Measurements from ENCODE around the gene NPR3. TPM values are rescaled to one million over a fixed set of nuclear protein-coding genes. Genes with fewer than 3 reads are reported as not detected.

The NPR3 gene
- total RNA-seq, 1 donor from 2014 or later: 1.1 TPM

DNA sequence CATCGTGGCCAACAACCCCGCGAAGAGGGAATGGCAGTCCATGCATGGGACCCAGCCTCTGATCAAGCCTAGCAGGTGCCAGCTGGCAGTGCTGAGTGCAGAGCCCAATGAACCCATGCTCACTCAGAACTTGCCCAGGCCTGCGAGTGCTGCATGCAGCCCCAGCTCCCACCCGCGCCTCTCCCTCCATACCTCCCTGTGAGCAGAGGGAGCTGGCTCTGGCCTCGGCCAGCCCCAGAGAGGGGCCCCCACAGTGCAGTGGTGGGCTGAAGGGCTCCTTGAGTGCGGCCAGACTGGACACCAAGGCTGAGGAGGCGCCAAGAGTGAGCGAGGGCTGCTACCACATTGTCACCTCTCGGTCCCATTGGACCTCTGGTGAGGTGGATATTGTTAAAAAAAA is 32.6 kb upstream of the NPR3 start:
- Histone ChIP-seq H2AFZ (ENCODE audit: low read depth, low read length) (no peak overlapping the region), H3K4me1 (ENCODE audit: insufficient read depth, low read length) (no peaks in the 10 kb centered on the region), H3K79me2 (ENCODE audit: insufficient read depth, low read length) (no peaks in the 10 kb centered on the region), H4K20me1 (ENCODE audit: insufficient read depth, low read length) (no peaks in the 10 kb centered on the region), H3K27me3 (ENCODE audit: insufficient read depth, low read length) (no peaks in the 10 kb centered on the region), H3K27ac (ENCODE audit: low read depth, low read length) (no peak overlapping the region), H3K36me3 (ENCODE audit: insufficient read depth, low read length) (no peaks in the 10 kb centered on the region), H3K4me2 (ENCODE audit: low read length) (no peak overlapping the region), H3K4me3 (ENCODE audit: insufficient read depth, low read depth, low read length) (no peak overlapping the region), H3K9ac (ENCODE audit: low read length) (no peak overlapping the region), H3K9me3 (ENCODE audit: insufficient read depth, low read depth, low read length) (peaks cover 2% of the 10 kb centered on the region)
- peaks cover 19% of the 10 kb centered on the region for H3K9me3 Mint-ChIP-seq (ENCODE audit: unreplicated experiment)
- DNase-seq (ENCODE audit: low read depth) (no peak), FAIRE-seq (no peak)
- H3K36me3 Mint-ChIP-seq (ENCODE audit: low read depth, unreplicated experiment): peaks cover 3% of the 10 kb centered on the region
- H3K27me3 Mint-ChIP-seq (ENCODE audit: low read depth, unreplicated experiment): peaks cover 9% of the 10 kb centered on the region
- no peak overlapping the region for H3K4me3 Mint-ChIP-seq (ENCODE audit: unreplicated experiment)
- H3K27ac Mint-ChIP-seq (ENCODE audit: unreplicated experiment): no peak overlapping the region
- TF ChIP-seq EZH2 (IDR thresholded peaks at IDR 0.05; ENCODE audit: insufficient read depth, low read length): no peak
- TF ChIP-seq, protein P1, sequence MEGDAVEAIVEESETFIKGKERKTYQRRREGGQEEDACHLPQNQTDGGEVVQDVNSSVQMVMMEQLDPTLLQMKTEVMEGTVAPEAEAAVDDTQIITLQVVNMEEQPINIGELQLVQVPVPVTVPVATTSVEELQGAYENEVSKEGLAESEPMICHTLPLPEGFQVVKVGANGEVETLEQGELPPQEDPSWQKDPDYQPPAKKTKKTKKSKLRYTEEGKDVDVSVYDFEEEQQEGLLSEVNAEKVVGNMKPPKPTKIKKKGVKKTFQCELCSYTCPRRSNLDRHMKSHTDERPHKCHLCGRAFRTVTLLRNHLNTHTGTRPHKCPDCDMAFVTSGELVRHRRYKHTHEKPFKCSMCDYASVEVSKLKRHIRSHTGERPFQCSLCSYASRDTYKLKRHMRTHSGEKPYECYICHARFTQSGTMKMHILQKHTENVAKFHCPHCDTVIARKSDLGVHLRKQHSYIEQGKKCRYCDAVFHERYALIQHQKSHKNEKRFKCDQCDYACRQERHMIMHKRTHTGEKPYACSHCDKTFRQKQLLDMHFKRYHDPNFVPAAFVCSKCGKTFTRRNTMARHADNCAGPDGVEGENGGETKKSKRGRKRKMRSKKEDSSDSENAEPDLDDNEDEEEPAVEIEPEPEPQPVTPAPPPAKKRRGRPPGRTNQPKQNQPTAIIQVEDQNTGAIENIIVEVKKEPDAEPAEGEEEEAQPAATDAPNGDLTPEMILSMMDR (IDR thresholded peaks at IDR 0.05; ENCODE audit: insufficient read depth, low read depth, low read length): no peak
- H3K4me1 Mint-ChIP-seq (ENCODE audit: low read depth, unreplicated experiment): no peaks in the 10 kb centered on the region

DNA sequence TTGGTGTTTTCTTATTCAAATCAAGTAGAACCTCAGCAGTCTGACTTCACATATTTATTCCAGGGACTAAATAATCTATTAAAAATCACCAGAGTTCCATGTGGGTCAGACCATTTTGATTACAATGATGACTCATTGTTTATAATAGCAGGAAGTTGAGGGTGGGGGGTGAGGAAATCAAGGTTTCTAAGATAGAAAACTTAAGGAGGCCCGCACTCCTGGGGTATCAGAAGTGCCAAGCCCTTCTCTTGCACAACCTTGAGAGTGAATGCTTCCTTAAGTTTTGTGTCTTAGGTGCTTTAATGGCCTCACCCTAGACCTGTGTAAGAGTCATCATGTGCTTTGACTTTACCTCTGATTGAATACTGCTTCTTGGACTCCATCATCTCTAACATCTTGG is 31.9 kb upstream of the NPR3 start:
- Histone ChIP-seq H3K36me3 (ENCODE audit: insufficient read depth, low read length) (no peaks in the 10 kb centered on the region), H4K20me1 (ENCODE audit: insufficient read depth, low read length) (no peaks in the 10 kb centered on the region), H3K4me2 (ENCODE audit: low read length) (no peak overlapping the region), H3K9me3 (ENCODE audit: insufficient read depth, low read depth, low read length) (peaks cover 7% of the 10 kb centered on the region), H3K9ac (ENCODE audit: low read length) (no peak overlapping the region), H3K4me3 (ENCODE audit: insufficient read depth, low read depth, low read length) (no peak overlapping the region), H3K79me2 (ENCODE audit: insufficient read depth, low read length) (no peaks in the 10 kb centered on the region), H3K27me3 (ENCODE audit: insufficient read depth, low read length) (no peaks in the 10 kb centered on the region), H3K4me1 (ENCODE audit: insufficient read depth, low read length) (no peaks in the 10 kb centered on the region), H3K27ac (ENCODE audit: low read depth, low read length) (no peak overlapping the region), H2AFZ (ENCODE audit: low read depth, low read length) (no peak overlapping the region)
- no peak overlapping the region for H3K4me3 Mint-ChIP-seq (ENCODE audit: unreplicated experiment)
- no peak for DNase-seq (ENCODE audit: low read depth)
- peaks cover 7% of the 10 kb centered on the region for H3K36me3 Mint-ChIP-seq (ENCODE audit: low read depth, unreplicated experiment)
- no peak overlapping the region for H3K27ac Mint-ChIP-seq (ENCODE audit: unreplicated experiment)
- TF ChIP-seq, protein P1 (IDR thresholded peaks at IDR 0.05; ENCODE audit: insufficient read depth, low read depth, low read length): no peak
- TF ChIP-seq EZH2 (IDR thresholded peaks at IDR 0.05; ENCODE audit: insufficient read depth, low read length): no peak
- H3K4me1 Mint-ChIP-seq (ENCODE audit: low read depth, unreplicated experiment): no peaks in the 10 kb centered on the region
- peaks cover 23% of the 10 kb centered on the region for H3K9me3 Mint-ChIP-seq (ENCODE audit: unreplicated experiment)
- FAIRE-seq: no peak
- H3K27me3 Mint-ChIP-seq (ENCODE audit: low read depth, unreplicated experiment): peaks cover 8% of the 10 kb centered on the region

- no peaks in the 10 kb centered on the region for H3K4me1 Mint-ChIP-seq (ENCODE audit: low read depth, unreplicated experiment)
- H3K4me2 ChIP-seq (ENCODE audit: low read length): no peak overlapping the region
- no peaks in the 10 kb centered on the region for H4K20me1 ChIP-seq (ENCODE audit: insufficient read depth, low read length)
- no peak for DNase-seq (ENCODE audit: low read depth)
- H3K9ac ChIP-seq (ENCODE audit: low read length): no peak overlapping the region
- H3K4me1 ChIP-seq (ENCODE audit: insufficient read depth, low read length): no peaks in the 10 kb centered on the region
- H3K36me3 Mint-ChIP-seq (ENCODE audit: low read depth, unreplicated experiment): peaks cover 7% of the 10 kb centered on the region
- H2AFZ ChIP-seq (ENCODE audit: low read depth, low read length): no peak overlapping the region
- H3K79me2 ChIP-seq (ENCODE audit: insufficient read depth, low read length): no peaks in the 10 kb centered on the region
- peaks cover 11% of the 10 kb centered on the region for H3K9me3 ChIP-seq (ENCODE audit: insufficient read depth, low read depth, low read length)
- peaks cover 31% of the 10 kb centered on the region for H3K9me3 Mint-ChIP-seq (ENCODE audit: unreplicated experiment)
- no peaks in the 10 kb centered on the region for H3K36me3 ChIP-seq (ENCODE audit: insufficient read depth, low read length)
- H3K4me3 Mint-ChIP-seq (ENCODE audit: unreplicated experiment): no peak overlapping the region
- TF ChIP-seq, protein P1 (IDR thresholded peaks at IDR 0.05; ENCODE audit: insufficient read depth, low read depth, low read length): no peak
- no peak for TF ChIP-seq EZH2 (IDR thresholded peaks at IDR 0.05; ENCODE audit: insufficient read depth, low read length)
- peaks cover 7% of the 10 kb centered on the region for H3K27me3 Mint-ChIP-seq (ENCODE audit: low read depth, unreplicated experiment)
- H3K27ac ChIP-seq (ENCODE audit: low read depth, low read length): no peak overlapping the region
- no peak for FAIRE-seq
- H3K4me3 ChIP-seq (ENCODE audit: insufficient read depth, low read depth, low read length): no peak overlapping the region
- H3K27me3 ChIP-seq (ENCODE audit: insufficient read depth, low read length): no peaks in the 10 kb centered on the region
- no peak overlapping the region for H3K27ac Mint-ChIP-seq (ENCODE audit: unreplicated experiment)
Measured at GRCh38 chr5:32680183-32680582, 30.9 kb upstream of the NPR3 start.

Measured in astrocyte (in vitro differentiated cells and primary cell).